Measurements from ENCODE around the gene SF3A1.
A peak's percentile ranks its signal among the peaks of the same experiment; 100 is the strongest.
"Not testable (repeated sequence)": the region's sequence is repeated elsewhere in the genome, so short reads cannot be mapped to it uniquely, and the experiment has no call there.

SF3A1 gene

DNA sequence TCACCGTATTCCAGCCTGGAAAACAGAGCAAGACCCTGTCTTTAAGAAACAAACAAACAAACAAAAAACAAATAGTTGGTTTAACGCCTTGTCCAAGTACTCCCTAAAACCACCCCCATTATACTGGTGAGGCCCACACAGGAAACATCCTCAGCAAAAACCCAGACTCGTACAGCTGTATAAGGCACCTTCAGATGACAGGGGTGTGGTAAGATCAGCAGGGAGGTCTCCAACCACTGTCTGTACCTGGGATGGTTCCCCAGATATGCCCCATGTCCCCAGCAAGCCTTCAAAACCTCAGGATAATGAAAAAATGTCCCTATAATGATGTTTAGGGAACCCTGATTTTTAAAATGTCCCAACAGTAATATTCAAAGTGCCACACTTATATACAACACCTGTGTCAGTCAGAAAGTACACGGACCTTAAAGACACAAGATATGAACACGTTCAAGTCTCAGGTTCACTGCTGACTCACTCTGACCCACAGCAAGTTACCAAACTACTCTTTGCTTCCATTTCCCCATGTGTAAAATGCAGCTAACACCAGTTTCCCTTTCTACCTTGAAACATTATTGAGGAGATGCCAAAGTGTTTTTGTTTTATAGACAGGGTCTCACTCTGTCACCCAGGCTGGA lies 9.3 kb downstream of the SF3A1 start:
- no peak for DNase-seq

DNA sequence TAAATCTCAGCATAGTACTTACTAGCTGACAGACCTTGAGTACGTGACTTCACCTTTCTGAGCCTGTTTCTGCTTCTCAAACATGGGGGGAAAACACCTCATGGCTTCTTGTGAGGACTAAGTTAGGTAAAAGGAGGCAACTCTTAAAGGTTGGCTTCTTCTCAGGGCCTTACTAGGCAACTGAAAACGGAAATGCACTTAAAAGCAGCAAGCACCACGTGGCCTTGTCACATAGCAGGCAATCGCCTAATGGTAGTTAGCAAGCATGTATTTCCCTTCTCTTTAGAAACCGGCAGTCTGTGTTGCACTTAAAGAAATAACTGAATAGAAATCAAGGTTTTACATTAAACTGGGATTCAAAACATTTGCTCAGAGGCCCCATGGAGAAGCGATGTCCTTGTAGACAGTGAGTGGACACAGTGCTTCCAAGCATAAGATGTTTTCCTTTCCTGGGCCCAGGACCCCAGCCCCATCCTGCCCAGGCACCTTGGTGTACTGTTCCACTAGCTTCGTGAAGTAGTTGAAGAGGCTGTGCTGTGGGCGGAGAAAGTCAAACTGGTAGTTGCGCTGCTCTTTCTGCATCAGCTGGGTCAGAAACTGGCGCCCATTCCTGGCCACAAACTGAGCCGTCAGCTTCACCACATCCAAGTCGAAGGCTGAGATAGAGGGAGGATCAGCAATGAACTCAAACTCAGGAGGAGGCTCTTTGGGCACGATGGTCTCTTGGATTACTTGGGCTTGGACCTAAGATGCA lies 12.1 kb downstream of the SF3A1 start:
- DNase-seq: no peak

DNA sequence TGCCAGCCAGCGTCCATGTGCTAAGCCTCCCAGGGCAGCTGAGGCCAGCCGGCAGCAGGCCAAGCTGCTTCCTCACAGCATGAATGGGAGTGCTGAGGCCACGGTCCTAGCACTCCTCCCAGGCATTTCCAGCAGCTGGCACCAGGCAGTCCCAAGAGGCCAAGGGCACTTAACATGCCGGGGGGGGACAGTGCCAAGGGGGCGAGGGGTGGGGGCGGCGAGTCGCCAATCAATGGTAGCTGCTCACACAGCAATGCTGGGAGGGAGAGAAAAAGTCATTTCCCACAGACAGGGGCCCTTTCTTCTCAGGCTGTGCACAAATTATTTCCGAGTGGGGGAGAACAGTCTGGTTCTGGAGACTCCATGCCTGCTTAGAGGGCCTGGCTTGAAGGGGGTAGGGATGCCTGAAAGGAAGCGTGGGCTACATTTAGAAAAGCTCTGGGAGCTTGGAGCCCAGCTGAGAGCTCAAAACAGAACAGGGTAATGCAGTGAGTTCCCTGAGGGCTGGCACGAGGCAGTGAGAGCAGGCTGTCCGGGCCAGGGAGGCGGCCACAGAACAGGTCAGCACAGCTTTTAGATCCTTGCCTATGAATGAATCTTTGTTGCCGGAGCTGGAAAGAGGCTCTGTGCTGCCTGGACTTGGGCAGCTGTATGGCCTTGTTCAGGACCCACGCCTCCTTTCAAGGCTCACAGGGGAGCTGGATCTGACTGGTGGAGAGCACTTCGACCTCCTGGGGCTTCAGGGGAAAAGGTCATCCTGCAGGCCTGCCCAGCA lies 15.6 kb downstream of the SF3A1 start:
- DNase-seq: no peak

DNA sequence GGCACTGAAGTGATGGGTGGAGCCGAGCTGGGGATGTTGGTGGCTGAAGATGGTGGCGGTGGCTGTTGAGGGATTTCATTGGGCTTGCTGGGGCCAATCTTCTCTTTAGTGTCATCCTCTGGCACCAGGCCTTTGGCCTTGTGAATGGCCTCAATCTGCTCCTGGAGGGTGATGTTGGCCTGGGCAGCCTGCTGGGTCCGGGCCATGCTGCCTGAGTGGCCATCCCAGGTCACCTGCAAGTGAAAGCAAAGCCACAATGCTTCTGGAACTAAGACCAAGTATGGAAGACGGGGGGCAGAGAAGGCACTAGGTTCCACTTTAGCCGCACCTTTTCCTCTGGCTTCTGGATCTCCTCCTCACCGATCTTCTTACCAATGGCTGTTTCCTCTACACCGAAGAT lies 17.9 kb downstream of the SF3A1 start:
- DNase-seq: no peak

DNA sequence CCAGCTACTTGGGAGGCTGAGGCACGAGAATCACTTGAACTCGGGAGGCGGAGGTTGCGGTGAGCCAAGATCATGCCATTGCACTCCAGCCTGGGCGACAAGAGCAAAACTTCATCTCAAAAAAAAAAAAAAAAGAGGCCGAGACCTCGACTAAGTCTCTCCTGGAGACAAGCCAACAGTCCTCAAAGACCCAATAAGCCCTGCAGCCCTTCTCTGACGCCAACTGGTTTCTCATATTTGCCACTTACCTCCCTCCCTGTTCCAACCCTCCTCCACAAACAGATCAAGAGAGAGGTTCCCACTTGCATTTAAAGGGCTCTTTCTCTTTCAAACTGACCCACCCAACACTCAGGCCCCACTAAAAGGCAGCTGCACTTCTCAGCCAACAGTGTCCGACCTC lies 18.4 kb downstream of the SF3A1 start:
- DNase-seq: not testable (repeated sequence)

DNA sequence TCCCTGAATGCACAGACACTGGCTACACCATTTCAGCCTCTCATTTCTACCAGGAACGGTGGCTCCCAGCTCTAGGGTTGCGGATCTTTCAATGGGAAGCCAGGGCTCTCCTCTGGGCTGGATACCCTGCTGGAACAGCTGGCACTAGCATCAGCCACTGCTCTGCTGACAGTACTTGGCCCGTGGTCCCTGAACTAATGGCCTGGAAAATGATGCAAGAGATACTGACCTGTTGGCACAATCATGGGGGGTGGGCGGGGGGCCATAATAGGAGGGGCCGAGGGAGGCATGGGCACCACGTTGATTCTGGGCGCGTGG lies 19.3 kb downstream of the SF3A1 start:
- DNase-seq: no peak

DNA sequence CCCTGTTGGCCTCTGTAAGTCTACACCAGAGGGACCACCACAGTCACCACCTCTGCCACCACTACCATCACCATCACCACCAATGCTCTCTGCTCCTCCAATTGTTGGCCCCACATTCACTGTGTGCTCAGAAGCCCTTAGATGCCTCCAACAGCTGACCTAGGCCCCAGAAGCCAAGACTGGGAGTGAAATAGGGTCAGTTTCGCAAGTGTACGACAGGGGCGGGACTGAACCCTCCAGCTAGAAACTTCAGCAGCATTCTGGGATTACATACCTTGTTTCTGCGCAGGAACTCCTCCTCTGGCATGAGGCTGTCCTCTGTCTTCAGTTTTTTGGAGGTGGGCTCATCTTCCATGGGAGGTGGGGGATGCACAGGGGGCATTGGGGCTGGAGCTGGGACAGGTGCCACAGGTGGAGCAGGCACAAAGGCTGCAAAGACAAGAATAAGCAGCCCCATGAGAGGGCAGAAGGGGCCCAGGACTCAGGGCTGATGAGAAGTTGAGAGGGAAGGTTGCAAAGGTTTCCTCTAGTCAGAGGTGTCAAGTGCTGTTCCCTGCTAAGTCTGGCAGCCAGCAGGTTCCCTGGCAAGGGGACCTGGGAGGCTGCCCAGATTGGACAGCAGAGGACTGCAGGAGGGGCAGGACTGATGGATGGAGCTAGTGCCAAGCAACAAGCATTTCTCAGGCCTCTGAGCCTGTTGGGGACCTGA lies 19.8 kb downstream of the SF3A1 start:
- DNase-seq: no peak

DNA sequence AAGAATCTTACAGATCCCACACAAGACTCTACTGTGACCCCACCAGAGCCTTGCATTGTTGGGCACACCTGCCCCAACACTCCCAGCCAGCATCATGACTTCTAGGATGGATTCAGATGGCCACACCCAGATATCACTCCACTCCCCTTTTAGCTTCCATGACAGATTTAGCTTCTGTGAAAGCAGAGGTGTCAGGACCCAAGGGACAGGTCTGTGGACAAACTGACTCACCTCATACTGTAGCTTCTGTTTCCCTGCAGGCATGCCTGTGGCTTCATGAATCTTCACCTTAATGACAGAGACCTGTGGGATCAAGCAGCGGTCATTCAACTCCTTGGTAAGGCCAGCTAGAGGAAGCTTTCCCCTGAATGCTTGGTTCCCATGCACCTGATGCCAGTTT lies 21.5 kb downstream of the SF3A1 start:
- DNase-seq: no peak

DNA sequence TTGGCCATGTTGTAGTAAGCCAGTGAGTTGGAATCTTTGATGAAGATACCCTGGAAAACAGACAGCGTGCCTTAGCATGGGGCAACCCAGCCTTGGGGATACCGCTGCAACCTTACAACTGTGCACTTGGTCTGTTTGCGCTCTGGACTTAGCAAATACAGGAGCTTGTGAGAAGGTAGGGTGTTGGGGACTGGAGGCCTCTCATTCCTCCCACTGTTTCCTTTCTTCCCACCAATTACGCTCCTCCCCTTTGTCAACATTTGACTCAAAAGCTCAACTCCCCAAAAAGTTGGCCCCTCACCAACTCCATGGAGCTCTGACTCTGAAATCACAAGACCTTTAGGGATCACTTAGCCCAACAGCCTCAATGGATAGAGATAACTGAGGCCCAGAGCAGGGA lies 22.0 kb downstream of the SF3A1 start:
- no peak for DNase-seq

DNA sequence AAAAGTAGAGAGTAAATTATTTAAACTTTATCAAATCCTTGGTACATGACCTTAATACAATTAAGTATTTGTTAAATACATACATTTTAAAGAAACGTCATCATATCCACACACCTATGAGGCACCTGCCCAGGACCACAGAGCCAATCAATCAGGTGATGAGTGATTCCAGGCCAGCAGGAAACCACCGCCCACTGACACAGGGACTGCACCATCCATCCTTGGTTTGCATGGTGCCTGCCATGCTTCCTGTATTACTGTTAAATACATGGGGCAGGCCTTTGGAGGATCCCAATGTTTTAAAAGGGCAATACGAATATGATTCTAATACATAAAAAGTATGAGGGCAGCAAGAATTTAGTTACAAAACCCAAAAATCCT lies 23.0 kb downstream of the SF3A1 start:
- DNase-seq: no peak

DNA sequence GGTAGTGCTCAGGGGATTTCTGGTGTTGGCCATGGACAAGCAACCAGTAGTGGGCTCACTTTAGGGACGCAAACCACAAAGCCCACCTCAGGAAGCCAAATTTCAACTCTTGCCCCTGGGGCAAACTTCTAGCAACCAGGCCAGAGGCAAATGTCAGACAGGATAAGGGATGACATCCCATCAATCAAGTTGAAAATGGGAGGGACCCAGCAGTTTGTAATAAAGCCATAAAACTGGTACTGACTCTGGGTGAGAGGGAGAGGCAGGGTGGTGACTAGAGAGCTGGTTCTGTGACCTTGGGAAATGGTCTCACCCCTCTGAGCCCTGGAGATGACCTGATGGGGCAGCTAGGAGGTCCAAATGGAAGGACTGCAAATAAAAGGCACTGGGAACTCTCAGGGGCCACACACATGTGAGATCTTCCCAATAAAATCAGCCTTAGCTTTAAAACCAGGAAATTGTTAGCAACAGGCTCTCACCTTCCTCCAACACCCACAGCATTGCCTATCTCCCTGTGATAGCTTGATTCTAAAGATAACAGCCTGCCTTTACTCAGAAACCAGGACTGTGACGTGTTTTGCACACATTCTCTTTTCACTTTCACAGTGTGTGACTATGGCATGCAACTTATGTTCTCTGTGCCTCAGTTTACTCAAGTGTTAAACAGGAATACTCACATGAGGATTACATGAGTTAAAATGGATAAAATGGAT lies 23.5 kb downstream of the SF3A1 start:
- DNase-seq: no peak

DNA sequence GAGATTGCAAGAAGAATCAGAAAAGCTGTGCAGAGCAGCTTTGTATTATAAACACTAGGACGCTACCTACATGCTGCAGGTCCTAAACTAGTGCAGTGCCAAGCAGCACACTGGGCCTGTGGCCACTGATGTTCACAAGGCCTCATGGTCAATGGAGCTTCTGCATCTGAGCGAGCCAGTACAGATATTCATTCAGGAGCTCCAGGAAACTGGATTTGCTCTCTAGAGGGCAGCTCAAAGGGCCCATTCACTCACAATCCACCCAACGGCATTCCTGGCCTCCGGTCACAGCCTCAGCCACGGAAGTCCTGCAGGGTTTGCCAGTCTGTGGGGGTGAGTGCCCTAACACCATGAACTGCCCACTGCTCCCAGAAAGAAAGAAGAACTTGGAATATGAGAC lies 24.1 kb downstream of the SF3A1 start:
- no peak for DNase-seq

DNA sequence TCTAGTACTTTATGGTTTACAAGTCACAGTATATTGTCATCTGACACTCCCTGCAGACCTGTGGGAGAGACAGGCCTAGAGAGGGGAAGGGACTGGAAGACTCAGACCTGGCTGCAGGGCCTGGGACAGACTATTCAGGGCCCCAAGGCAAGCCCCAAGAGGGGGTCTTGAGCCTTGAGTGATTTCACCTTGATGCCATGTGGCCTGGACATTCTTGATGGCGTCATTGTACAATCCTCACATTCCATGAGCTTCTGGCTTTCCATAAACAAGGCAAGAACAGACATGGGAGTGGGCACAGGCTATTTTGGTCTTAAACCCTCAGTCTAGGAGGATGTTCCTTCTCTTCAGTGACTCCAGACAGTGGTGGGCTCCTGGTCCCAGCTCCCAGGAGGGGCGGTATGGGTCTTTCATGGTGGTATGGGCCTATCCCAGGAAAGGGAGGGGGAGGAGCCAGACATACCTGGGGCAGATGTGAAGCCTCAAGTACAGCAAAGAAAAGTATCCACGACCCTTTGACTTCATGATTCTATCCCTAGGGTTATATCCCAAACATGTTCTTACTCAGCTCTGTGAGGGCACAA lies 28.1 kb downstream of the SF3A1 start:
- DNase-seq: no peak

DNA sequence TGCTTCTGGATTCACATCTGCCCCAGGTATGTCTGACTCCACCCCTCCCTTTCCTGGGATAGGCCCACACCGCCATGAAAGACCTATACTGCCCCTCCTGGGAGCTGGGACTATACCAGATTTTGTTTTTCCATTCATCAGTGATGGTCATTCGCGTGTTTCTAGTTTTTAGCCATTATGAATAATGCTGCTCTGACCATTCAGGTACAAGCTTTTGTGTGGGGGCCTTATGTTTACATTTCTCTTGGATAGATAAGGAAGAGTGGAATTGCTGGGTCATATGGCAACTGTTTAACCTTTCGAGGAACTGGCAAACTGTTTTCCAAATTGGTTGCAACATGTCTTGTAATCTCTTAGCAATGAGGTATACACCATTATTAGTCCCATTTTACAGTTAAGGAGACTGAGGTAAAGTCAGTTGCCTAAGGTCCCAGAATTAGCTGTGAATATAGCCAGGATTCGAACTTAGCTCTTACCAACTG lies 28.8 kb downstream of the SF3A1 start:
- DNase-seq: no peak

DNA sequence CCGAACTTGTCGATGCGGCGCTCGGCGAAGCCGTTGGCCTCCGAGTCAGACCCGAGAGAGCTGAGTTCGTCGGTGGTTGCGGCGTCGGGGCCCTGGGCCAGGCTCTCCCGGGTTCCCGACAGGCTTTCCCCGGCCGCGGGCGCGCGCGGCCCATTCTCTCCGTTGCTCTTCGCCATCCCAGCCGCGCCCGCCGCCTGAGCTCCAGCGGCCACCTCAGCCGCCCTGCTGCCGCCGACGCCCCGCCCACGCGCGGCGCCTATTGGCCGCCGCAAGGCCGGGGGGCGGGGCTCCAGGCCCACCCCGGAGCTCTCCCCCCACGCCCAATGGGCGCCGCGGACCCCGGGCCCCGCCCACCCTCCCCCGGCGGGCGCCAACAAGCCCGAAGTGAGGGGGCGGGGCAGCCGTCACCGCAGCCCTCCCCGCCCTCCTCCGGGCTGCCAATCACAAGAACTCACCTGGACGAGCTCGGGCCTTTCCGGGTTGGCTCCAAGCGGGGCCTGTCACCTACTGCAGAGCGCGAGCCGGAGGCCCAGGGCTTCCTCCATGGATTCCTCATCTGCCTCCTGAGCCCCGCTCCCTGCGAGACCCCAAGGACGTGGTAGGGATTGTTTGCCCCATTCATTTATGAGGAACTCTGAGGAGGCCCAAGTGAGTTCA lies 29.9 kb downstream of the SF3A1 start, which contains the start of gene TBC1D10A:
TBC1D10A (minus strand) TSS at position 236 of the 657 bp plus-strand sequence; CDS start at position 176, 60 bp downstream.
- peak; percentile 87 for DNase-seq

DNA sequence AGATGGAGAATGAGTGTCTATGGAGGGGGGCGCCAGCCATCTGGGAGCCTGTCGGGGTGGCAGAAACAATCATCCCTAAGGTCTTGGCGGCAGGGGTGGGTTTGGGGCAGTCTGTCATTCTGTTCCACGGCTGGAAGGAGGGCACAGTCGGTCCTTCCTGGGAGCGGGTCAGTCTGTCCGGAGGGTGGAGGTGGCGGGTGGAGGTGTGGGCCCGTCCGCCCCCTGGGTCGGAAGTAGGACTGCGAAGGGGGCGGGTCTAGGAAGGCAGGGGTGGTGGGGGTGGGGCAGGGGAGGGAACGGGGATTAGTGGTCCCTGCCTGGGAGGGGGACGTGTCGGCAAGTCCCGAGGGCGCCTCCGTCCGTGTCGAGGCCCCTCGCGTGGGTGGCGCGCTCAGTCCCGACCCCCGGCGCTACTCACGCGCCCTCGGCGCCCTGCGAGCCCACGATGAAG lies 30.4 kb downstream of the SF3A1 start:
- DNase-seq: no peak

DNA sequence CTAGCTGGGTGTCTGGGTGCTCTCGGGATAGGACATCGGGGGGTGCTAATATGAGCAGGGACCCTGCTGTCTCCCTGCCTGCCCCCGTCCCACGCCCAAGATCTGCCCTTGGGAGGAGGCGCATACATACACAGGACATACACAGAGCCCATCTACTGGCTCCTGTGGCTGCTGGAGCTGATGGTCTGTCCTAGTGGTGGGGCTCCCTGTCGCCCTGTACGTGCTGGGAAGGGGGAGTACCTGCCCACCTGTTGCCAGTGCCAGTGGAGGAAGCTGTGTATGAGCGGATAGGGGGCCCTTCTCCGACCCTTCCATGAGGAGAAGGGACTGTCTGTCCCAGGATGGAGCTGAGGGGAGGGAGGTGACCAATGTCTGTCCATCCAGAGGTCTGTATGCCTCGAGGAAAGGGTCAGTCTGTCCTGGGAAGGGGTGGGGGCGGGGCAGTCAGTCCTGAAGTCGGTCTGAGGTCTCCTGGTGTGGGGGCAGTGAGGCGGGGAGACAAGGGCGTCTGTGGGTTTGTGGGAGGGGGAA lies 30.9 kb downstream of the SF3A1 start:
- DNase-seq: no peak

DNA sequence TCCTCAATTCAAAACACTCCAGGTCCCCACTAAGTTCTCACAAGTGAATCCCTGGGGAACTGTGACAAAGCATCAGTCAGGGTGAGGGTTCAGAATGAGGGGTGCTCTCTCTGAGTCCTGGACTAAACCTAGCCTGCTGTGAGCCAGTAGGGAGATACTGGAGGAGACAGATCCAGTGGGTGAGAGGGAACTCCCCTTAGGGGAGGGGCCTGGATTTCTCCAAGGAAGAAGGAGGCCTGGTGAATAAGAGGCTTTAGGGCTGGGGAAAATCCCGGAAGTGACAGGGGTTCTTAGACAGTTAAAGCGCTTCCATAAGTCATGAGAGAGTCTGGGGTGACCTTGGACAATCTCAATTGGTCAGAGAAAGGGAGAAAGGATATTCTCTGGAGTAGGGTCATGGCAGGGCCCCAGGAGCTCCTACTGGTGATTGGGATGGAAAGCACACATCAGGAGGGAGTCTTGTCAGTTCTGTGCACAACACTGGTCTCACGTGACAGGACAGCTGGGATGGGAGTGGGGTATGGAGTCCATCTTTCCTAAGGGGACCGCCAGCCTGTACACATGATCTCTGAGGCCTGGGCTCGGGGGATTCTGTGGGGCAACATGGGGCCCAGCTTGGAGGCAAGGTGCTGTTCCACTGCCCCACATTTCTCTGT lies 31.5 kb downstream of the SF3A1 start:
- peak; percentile 66 for DNase-seq

DNA sequence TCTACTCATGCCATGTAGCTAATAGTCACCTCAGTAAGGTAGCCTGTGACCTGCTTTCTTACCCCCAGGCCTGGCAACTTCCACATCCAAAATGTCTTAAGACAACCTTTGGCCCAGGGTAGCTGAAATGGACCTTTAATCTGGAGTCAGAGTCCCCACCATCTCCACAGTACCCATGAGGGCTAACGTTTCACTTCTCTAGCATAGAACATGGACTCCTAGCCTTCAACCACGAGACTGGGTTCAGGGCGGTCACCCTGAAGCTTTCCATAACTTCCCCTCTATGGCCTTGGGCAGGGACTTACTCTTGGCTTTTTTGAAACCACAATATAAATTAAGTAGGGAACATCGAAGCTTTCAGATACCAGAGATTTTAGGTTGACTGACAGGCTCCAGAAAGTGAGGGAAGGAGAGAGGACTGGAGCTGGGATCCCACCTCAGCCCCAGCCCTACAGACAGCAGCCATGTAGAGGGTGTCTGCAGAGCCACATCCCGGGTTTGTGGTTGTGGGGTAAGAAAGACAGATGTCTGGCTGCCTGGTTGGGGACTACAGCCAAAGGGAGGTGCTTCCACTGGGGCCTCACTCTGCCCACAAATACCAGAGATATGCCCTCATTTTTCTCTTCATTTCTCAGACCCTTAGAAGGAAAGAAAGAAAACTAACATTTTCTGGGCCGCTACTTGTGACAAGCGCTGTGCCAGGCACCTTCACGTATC lies 32.5 kb downstream of the SF3A1 start:
- DNase-seq: no peak

DNA sequence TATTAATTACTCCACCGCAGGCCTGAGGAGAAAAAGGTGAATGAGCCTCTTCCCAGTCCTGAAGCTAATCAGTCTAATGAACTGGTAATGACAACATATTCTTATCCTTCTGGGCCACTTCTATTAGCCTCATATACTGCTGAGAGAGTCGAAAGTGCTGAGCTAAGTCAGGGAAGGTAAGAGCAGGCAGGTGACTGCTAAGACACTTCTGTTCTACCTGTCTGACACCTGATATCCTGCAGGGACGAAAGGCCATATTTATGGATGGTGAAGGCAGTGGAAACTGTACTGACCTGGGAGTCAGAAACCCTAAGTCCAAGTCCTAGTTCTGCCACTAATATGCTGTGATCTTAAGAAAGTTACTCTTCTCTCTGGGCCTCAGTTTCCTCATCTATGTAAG lies 33.4 kb downstream of the SF3A1 start:
- DNase-seq: no peak

Measured in kidney glomerular epithelial cell (primary cell).